ENCODE data around the gene FAM200A.
"Not testable (repeated sequence)": the region's sequence is repeated elsewhere in the genome, so short reads cannot be mapped to it uniquely, and the experiment has no call there.

FAM200A gene

DNA sequence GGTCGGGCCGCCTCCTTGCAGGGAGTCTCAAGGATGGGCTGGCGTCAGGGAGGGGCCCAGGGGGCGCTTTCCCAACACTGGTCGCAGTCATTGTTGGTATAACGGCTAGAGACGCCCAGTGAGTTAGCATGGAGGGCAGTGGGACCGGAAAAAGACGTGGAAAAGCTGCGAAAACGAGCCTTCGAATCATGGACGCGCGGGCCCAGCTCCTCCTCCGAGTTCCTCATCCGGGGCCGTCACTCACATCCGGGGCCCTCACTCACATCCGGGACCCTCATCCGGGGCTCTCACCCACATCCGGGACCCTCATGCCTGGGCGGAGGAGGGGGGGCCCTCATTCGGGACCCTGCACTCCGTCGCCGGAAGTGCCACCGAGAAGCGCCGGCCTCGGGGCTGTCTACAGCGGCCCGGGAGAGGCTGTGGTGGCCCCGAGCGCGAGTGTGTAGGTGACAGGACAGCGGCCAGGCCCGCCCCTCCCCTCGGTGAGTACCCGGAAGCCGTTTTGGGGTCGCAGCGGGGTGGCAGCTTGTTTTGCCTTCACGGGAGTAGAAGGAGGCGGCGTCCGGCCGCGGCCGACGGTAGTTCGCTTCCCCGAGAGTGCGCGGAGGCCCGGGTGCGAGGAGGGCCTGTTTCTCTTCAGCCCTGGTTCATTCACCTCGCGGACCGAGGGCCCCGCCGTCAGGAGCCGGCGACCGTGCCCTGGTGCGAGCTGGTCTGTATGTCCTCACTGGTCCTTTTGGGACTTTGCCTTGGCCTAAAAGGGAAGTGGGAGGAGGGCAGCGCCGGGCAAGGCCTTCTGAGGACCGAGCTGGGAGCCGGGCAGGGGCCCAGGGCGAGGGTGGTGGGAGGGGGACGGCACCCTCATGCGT is 6.6 kb upstream of the FAM200A start, which contains the start of gene ZNF655:
ZNF655 (plus strand) TSS at position 337 of the 869 bp plus-strand sequence. CDS start 1,918 bp downstream, outside the sequence.
- peak; percentile 94 for DNase-seq

DNA sequence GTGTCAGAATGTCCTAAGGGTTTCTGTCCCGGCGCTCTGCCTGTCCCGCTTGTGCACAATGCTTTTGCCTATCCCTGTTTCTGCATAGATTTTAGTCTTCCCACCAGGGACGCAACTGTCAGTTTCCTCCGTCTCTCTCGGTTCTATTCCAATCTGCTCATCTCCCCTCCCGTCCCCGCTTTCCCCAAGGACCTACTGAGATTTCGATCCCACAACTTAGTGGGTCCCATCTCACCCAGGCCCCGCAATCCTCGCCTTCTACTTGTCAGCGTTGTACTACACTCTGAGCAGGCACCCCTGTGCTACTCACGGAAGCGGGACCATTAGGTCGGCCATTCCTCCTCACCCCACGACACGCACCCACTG is 6.0 kb upstream of the FAM200A start:
- DNase-seq, result no peak

DNA sequence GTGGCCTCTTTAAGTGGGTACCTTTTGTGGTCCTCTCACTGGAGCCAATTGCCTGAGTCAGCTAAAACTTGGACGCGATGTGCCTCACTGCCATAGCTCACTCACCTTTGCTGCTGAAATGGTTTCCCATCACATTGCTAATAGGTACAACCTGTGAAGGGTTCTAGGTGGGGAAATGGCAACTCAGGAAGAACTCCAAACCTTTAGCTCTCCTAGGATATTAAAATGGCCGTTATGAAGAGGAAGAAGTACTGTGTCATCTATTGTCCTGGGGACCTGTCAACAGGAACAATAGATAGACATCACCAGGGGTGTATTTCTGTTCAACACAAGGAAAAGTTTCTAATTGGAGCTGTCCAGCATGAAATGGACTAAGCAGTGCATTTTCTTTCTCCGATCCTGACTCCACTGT is 5.3 kb upstream of the FAM200A start:
- no peak for DNase-seq

DNA sequence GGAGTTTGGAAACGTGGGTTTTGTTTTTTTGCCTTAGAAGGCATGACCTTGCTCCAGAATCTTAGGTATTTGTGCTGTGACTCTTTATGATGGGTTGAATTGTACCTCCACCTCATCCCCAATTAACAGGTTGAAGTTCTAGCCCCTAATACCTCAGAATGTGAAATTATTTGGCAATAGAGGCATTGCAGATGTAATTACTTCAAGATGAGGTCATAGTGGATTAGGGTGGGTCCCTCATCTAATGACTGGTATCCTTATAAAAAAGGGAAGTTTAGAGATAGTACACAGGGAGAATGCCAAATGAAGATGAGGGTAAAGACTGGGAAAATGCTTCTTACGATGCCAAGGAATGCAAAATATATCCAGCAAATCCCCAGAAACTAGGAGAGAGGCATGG is 3.0 kb upstream of the FAM200A start:
- DNase-seq, result no peak

DNA sequence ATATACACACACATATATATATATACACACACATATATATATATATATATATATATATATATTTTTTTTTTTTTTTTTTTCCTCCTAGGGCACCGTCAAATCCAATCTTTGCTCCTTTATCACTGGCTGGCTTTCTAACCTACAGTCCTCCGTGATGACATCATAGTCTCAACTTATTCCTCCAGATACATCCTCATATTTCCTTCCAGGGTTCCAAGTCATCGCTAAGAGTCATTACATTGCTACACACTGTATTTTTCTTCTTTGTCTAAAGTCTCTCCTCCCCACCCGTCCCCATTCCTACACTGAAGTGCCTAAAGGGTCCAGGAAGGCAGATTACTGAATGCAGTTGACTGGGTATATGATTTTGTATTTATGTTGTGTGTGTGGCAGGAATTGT is 1.1 kb upstream of the FAM200A start:
- no peak for DNase-seq

DNA sequence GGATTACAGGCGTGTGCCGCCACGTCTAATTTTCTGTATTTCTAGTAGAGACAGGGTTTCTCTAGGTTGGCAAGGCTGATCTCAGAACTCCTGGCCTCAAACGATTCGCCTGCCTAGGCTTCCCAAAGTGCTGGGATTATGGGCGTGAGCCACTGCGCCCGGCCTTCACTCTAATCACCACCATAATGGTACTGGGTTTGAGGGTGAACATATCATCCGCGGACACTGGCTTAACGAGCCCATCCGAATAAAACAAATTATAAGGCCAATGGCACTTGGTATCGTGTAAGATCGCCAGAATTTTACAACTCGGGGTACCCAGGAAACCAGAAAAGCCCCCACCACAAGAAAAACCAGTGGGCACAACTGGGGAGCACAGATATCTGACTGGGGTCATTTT is 580 bp downstream of the FAM200A start:
- DNase-seq, result no peak

DNA sequence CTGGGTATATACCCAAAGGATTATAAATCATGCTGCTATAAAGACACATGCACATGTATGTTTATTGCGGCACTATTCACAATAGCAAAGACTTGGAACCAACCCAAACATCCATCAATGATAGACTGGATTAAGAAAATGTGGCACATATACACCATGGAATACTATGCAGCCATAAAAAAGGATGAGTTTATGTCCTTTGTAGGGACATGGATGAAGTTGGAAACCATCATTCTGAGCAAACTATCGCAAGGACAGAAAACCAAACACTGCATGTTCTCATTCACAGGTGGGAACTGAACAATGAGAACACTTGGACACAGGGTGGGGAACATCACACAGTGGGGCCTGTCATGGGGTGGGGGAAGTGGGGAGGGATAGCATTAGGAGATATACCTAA is 2.4 kb downstream of the FAM200A start:
- DNase-seq, result not testable (repeated sequence)

DNA sequence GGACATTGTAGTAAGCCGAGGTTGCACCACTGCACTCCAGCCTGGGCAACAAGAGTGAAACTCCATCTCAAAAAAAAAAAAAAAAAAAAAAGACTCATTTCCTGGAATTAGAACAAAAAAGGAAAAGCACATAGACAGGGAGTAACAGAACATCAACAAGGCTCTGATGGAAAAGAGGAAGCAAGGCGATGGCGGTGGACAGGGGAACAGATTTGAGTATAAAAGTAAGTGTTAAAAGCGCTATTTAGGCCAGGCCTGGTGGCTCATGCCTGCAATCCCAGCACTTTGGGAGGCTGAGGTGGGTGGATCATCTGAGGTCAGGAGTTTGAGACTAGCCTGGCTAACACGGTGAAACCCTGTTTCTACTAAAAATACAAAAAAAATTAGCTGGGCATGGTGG is 6.6 kb downstream of the FAM200A start:
- not testable (repeated sequence) for DNase-seq

DNA sequence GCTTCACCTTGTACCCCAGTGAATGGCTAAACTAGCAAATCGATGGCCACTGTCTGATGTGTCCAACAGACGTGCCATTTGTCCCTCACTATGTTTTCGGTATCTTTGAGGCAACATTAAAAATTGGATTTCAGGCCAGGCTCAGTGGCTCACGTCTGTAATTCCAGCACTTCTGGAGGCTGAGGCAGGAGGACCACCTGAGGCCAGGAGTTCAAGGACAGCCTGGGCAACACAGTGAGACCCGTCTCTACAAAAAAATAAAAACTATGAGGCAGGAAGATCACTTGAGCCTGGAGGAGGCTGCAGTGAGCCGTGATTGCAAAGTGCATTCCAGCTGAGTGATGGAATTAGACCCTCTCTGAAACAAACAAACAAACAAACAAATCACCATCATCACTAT is 8.0 kb downstream of the FAM200A start:
- DNase-seq, result no peak

DNA sequence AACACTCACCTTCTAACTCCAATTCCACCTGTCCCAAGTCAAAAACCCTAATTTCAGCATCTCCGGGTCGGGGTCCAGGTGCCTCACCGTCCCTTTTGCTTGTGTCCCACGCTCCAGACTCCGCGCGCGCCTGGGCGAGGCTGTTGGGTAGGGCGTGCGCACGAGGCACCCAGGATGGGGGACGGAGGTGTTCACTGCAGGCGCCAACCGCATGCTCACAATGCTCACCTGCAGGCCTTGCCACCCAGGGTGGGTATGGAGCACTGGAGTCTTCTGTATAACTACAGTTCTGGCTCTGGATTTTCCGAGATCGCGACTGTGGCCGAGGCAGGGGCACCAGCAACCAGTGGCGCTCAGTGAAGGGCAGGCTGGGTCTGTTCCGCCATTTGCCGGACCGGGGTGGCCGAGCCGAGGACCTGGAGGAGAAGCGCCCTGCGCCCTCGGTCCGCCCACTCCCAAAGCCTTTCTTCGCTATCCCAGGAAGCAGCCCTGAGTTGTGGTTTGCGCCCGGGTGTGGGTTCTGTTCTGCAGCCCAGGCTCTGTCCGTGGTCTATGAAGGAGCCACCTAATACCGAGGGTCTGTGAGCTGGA is 8.7 kb downstream of the FAM200A start:
- no peak for DNase-seq

DNA sequence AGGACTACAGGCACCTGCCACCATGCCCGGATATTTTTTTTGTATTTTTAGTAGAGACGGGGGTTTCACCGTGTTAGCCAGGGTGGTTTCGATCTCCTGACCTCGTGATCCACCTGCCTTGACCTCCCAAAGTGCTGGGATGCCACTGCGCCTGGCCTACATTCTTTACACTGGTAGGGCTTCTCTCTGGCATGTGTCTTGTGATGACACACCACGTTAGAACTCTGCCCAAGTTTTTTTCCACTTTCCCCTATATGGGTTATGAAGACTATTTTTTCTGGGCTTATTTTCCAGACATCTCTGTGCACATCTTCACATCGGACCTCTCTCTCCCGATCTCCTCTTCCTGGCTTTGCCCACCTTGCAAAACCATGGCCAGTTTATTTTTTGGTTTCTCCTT is 10.7 kb downstream of the FAM200A start:
- no peak for DNase-seq

DNA sequence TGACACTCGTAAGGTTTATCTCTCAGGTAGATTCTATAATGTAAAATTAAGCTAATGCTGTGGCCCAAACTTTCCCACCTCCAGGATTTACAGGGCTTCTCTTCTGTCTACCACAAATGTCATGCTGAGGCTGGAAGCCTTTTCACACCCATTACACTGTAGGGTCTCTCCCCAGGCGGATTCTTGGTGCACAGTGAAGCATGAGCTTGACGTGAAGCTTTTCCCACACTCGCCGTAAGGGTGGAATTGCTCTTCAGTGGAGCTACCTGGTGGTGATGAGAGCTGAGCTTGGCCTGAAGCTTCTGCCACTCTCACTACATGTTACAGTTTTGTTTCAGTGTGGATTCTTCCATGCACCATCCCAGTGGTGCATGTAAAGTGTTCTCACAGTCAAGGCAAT is 11.4 kb downstream of the FAM200A start:
- DNase-seq, result no peak

DNA sequence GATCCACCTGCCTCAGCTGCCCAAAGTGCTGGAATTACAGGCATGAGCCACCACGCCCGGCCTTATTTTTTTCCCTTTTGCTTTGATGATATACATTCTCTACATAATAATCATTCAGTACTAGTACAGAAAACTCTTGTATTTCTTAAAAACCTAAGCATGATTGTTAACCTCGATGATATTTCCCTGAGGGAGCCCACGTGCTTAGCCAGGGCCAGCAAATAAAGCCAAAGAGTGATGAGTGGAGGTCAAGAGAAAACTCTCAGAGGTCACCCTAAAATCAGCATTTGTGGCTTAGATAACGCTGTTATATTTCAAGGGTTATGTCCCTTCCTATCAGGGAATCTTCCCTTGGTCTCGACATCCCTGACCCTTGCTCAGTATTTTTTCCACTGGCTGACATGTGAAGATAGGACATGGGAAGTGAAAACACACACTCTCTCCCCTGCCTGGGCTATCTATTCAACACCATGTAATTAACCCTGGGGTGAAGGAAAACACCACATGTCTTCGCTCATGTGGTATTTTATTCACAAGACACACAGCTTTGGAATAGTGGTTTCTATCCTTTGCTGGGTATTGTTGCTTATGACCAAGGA is 12.6 kb downstream of the FAM200A start:
- no peak for DNase-seq

DNA sequence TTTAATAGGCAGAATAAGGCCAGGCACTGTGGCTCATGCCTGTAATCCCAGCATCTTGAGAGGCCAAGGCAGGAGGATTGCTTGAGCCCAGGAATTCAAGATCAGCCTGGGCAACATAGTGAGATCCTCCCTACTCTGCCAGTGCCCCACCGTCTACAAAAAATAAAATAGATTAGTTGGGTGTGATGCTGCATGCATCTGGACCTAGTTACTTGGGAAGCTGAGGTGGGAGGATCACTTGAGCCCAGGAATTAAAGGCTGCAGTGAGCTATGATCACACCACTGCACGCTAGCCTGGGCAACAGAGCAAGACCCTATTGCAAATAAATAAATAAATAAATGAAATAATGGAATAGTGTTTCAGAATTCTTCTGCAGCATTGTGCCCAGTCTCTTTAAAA is 16.2 kb downstream of the FAM200A start:
- DNase-seq, result no peak

DNA sequence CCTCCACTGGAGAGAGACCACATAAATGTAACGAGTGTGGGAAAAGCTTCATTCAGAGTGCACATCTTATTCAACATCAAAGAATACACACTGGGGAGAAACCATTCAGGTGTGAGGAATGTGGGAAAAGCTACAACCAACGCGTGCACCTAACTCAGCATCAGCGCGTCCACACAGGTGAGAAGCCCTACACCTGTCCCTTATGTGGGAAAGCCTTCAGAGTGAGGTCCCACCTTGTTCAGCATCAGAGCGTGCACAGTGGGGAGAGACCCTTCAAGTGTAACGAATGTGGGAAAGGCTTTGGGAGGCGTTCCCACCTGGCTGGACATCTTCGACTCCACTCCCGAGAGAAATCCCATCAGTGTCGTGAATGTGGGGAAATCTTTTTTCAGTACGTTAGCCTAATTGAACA is 20.6 kb downstream of the FAM200A start:
- DNase-seq, result no peak

DNA sequence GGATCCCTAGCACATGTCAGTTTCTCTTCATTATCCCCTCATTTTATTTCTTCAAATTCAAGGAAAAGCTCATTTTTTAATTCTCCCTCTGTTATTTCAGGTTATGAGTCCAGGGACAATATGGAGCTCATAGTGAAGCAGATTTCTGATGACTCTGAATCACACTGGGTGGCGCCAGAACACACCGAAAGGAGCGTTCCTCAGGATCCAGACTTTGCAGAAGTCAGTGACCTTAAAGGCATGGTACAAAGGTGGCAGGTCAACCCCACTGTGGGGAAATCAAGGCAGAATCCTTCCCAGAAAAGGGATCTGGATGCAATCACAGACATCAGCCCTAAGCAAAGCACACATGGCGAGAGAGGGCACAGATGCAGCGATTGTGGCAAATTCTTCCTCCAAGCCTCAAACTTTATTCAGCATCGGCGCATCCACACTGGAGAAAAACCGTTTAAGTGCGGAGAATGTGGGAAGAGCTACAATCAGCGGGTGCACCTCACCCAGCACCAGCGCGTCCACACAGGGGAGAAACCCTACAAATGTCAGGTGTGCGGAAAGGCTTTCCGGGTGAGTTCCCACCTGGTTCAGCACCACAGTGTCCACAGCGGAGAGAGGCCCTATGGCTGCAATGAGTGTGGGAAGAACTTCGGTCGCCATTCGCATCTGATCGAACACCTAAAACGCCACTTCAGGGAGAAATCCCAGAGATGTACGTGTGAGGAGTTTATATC is 26.0 kb downstream of the FAM200A start:
- DNase-seq, result no peak

DNA sequence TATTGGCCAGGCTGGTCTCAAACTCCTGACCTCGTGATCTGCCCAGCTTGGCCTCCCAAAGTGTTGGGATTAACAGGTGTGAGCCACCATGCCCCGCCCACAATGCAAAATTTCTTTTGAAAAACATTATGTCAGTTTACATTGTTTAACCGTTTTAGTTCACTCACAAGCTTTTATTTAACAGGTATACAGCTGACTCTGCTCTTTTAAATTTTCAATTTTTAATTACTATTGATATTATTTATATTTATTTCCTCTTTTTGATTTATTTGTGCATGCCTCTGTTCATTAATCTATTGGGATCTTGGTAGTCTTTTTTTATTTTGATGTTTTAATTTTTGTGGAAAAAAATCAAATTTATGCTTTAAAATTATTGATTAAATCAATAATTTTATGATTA is 30.5 kb downstream of the FAM200A start:
- DNase-seq, result no peak

DNA sequence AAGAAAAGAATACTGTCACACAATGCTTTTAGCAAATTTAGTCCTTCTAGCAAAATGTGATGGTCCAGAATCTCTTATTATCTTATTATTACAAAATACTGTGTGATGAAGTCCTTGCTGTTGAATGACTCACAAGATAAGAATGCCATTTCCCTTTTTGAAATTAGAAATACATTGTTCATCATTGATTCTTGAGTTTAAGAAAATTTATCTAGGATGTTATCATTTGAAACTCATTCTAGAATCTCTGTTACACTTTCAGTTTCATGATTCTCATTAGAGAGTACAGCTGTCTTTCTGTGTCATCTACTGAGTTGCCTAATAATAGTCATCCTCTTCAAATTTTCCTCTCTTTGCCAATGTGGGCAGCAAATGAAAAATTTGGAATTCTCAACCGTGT is 37.9 kb downstream of the FAM200A start:
- DNase-seq, result no peak

DNA sequence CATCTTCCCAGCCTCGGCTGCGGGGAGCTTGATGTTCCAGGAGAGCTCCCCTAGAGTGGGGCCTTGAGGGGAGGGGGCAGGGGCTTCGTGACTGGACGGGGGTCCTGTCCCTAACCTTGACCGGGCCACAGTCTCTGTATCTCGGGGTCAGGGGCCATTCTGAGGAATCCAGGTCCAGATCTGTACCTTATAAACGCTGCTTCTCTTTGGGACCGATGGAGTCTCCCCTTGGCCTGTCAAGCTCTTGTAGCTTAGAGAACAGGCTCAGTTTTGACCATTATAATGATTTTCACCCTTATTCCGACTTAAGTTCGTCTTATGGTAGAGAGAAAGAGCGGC is 46.6 kb downstream of the FAM200A start:
- DNase-seq, result no peak

DNA sequence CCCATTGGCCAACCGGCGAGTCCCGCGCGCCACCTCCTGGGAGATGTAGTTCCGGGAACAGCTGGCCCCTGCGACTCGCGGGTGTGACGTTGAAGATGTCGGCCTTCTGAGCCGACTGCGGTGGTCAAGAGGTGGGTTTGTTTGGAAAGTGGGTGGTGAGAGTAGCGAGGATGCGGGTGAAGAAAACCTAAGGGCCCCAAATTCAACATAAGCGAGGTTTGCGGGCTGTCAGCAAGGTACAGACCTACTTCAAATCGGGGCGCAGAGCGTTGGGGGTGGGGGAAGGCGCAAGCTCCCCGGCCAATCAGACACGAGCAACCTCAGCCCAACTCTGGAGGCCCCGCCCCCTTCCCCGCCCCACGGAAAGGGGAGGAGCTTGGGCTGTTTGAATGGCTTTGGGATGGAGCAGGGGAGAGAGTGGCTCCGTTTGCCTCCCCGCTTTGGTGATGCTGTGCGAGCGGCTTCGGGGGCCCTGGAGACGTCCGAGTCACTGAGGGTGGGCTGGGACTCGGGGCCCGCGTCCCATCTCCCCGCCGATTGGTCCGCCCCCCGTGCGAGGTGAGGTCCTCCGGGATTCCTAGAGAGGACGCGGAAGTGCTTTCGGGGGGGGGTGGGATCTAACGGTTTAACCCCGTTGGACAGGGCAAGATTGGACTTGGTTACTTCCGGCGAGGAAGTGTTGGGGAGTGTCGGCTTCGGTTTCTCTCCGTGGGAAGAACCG is 47.2 kb downstream of the FAM200A start, which contains the start of gene ZKSCAN5:
ZKSCAN5 (plus strand) TSS at position 60 of the 721 bp plus-strand sequence. CDS start 1,383 bp downstream, outside the sequence.
- peak; percentile 94 for DNase-seq

DNA sequence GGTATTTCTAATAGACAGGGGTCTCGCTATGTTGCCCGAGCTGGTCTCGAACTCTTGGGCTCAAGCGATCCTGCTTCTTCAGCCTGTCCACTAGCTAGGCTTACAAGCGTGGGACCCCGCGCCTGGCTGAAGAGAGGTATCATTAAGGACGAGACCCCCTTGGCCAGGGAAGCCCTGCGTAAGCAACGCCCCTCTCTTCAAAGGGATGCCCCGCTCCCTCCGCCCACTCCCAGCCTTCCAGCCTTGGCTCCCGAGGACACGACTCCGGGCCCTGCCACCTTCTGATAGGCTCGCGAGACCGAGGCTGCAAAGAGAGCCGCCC is 47.7 kb downstream of the FAM200A start:
- DNase-seq, result peak; percentile 98

DNA sequence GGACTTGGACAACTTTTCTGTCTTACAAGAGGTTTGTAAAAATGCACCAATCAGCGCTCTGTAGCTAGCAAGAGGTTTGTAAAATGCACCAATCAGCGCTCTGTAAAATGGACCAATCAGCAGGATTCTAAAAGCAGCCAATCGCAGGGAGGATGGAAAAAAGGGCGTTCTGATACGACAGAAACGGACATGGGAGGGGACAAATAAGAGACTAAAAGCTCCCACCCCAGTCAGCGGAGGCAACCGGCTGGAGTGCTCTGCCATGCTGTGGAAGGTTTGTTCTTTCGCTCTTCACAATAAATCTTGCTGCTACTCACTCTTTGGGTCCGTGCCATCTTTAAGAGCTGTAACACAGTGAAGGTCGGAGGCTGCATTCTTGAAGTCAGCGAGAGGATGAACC is 50.7 kb downstream of the FAM200A start:
- DNase-seq, result not testable (repeated sequence)

DNA sequence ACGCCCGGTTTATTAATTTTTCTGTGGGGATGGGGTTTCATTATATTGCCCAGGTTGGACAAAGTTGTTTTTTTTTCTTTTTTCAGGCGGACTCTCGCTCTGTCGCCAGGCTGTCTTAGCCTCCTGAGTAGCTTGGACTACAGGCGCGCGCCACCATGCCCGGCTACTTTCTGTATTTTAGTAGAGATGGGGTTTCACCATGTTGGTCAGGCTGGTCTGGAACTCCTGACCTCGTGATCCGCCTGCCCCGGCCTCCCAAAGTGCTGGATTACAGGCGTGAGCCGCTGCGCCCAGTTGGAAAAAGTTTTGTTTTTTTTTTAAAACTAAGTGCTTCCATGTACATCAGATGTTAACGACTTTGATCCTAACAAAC is 51.3 kb downstream of the FAM200A start:
- no peak for DNase-seq

Measured in NCI-H345 (cell line).